Measurements from ENCODE around the gene SARS1.

The SARS1 gene

DNA sequence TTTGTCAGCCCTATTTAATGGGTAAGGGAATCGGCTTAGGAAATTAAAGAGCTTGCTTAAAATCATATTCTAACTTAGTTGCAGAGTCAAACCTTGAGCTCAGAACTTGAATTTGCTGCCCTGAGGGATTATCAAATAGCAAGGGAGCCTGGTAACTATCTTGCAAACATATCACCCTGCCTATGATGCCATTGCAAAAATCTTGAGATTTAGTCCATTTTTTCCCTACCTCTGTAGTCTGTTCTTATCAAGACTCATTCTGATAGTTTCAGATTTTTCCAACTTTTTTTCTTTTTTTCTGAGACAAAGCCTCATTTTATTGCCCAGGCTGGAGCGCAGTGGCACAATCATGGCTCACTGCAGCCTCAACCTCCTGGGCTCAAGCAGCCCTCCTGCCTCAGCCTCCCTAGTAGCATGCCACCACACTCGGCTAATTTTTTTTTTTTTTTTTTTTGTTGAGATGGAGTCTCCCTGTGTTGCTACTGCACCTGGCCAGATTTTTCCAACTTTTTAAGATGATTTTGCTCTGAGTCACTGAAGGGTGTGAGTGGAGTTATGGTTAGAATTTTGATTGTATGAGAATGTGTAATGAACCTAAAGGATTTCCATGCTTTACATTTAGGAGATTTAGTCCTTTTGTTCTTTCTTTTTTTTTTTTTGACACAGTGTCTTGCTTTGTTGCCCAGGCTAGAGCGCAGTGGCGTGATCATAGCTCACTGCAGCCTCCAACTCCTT lies 12.2 kb downstream of the SARS1 start:
- DNase-seq (ENCODE audit: low read depth in 2 of 2) = no peak

DNA sequence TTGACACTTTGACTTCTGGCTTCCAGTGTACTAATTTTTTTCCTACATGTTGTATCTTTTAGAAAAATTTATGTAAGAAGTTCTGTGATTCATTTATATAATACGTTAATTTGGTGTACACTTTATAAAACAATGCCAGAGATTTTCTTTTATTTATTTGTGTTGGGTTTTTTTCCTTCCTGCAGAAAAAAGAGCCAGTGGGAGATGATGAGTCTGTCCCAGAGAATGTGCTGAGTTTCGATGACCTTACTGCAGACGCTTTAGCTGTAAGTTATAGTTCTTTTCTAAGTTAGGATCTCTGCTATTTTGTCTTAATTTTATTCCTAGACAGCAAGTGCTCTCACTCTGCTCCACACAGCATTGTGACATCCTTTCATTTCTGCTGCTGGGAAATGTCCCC lies 14.4 kb downstream of the SARS1 start:
- no peak for DNase-seq (ENCODE audit: low read depth in 2 of 2)

DNA sequence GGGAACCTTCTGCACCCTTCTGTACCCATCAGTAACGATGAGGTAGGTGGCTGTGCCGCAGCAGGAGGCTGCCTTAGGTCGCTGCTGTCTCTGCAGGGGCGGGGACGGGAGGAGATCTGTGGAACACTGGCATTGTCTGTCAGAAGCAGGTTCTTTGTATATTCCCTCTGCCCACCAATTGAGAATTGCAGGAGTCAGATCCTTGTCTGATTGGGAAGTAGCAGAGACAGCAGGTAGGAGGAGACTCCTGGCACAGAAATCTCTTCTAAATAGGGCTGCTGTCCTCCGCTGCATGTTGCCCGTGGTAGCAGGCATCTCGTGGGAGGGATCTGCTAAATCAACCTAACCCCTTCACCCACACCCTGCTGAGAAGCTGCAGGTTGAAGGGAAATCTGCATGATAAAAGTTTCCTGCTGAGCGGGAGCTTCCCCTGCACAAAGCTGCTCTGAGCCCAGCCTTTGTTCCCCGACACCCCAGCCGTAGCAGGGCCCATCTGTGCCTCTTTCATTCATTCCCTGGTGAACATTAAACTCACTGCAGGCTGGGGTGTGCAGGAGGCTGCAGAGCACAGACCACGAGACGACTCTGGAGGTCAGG lies 15.9 kb downstream of the SARS1 start:
- no peak for DNase-seq (ENCODE audit: low read depth in 2 of 2)

DNA sequence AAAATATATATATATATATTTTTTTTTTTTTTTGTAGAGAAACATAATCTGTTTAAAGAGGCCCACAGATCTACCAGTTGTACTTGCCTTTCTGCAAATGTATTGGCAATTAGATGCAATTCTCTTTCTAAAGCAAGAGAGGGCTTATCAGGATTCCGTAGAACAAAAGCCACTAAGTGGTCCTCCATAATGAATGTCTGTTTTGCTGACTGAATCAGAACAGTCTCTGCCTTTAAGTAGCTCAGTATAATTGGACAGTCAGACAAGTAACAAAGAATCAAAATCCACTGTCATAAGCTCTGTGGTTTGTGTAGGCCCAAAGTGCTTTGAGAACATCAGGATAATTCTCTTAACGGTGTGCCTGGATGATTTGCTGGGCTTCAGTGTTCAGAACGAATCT lies 17.3 kb downstream of the SARS1 start:
- DNase-seq (ENCODE audit: low read depth in 2 of 2) = no peak

DNA sequence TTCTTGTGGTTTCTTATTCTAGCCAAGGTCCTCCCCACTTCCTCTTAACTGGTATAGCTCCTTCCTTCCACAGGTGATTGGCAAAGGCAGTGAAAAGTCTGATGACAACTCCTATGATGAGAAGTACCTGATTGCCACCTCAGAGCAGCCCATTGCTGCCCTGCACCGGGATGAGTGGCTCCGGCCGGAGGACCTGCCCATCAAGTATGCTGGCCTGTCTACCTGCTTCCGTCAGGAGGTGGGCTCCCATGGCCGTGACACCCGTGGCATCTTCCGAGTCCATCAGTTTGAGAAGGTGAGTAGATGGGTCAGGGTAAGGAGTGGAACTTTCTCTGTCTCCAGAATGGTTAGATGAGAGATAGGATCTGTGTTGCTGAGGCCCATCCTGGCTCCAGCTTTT lies 21.4 kb downstream of the SARS1 start:
- DNase-seq (ENCODE audit: low read depth in 2 of 2) = no peak

DNA sequence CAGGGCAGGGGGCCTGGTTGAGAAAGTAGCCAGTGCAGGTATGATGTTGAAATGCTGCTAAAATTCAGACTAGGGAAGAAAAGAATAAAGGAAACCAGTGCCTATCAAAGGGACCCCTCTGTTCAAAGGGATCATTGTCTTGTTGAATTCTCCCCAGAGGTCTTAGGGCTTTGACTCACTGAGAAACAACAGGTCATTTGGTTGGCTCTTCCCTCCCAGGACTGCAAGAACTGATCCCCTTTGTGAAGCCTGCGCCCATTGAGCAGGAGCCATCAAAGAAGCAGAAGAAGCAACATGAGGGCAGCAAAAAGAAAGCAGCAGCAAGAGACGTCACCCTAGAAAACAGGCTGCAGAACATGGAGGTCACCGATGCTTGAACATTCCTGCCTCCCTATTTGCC lies 23.8 kb downstream of the SARS1 start:
- DNase-seq (ENCODE audit: low read depth in 2 of 2) = no peak

DNA sequence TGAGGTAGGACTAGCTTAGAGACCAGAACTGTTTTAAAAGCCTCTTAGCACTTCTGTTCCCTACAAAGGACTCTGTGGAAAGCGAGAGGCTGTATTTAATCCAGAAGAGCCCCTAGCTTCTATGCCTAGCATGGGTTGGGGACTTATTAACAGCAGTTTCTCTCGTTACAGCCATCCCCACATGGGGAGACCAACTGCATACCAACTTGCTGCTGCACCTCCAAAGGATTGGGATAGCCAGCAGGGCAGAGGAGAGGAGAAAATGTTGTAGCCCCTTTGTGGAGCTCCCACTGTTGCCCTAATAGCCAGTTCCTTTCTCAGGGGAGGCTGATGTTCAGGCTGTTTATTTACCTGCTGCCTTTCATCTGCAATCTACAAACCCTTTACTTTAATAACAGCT lies 24.7 kb downstream of the SARS1 start:
- no peak for DNase-seq (ENCODE audit: low read depth in 2 of 2)

DNA sequence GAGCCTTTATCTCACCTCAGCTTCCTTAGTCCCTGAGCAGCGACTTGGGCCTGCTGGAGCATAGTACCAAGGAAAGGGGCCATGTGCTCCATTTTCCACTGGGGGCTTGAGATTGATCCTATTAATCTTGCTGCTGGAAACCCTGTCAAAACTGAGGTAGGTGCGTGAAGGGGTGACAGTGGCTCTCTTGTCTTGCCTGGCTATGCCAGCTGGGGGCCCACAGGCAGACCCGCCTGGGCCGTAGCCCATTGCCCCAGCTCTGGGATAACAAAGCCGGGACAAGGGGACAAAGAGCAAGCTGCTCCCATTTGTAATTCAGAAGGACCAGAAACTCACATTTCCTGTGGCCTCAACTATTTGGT lies 25.3 kb downstream of the SARS1 start:
- no peak for DNase-seq (ENCODE audit: low read depth in 2 of 2)

DNA sequence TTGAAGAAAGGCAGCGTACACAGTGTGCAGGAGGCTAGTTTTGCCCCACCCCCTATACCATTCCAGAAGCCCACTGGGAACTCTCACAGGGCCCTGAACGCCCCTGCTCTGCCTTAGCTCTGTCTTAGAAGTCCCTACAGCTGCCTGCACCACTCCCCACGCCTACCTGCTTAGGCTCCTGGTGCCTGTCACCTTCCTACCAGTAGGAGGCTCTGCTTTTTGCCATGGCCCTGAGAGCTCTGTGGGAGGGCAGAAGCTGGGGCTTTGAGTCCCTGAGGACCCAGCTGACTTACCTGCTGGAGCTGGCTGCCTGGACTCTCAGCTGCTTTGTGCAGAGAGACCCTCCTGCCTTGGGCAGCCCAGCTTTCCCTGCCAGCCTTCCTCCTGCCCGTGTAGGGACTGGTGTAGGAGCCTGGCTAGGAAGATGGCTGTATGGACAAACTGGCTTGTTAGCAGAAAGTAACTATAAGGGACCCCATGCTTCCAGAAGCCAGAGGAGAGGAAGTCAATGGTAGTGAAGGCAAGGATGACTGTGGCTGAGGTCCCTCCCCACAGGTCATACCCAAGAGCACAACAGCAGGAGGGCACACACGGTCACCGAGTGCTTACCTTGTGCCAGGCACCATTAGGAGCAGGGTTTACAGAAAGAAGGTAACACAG lies 25.8 kb downstream of the SARS1 start:
- no peak for DNase-seq (ENCODE audit: low read depth in 2 of 2)

DNA sequence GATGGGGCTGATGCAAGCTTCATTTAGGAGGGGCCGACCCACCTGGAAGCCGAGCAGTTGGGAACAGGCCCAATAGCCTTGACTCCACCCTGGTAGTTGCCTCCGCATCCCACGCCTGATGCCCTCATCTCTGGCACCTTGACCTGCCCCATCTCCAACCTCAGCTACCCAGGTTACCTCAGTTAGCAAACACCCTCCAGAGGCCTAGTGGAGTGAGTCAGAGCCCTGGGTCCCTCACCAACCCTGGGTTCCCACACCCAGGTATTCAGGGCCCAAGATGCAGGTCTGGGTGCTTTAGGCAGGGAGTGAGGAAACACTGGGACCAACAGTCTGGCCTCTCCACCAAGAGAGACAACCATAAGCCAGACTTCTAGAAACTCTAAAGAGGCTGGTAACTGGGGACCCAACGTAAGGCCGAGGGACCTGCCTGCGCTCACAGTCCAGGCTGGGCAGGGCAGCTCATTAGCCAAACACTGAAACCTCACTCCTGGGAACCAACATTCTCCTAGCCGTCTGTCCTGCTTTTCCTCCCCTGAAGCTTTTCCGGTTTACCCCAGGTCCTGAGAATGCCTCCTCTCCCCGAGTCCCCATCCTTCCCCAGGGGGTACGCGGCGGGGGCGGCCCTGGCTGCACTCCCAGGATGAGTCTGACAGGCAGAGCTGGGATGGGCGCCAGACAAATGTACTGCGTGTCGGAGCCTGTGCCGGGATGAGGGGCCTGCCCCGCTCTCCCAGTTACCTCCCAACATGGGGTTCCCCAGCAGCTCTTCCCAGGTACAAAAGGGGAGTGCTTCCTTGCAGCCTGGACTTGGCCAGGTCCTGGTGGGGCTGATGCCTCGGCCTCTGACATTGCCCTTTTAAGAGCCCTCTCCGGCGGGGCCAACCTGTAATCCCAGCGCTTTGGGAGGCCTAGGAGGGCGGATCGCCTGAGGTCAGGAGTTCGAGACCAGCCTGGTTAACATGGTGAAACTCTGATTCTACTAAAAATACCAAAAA lies 26.7 kb downstream of the SARS1 start:
- no peak for DNase-seq (ENCODE audit: low read depth in 2 of 2)

DNA sequence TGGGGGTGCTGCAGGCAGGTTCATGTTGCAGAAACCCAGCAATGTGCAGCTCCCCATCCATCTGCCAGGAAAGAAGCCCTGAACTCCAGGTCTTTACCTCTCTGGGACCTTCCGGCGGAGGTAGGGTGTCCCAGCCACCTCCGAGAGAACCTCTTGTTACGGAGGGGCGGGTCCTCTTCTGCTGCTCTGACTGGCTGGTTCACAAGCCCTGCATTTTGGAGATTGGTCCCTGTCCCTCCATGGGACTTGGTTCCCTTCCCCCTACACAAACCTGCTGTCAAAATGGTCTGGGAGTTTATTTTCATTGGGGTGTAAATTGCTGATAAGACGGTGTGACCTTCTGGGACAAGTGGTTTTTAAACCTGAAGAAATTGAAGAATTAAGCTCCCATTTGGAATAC lies 27.6 kb downstream of the SARS1 start:
- DNase-seq (ENCODE audit: low read depth in 2 of 2) = no peak

DNA sequence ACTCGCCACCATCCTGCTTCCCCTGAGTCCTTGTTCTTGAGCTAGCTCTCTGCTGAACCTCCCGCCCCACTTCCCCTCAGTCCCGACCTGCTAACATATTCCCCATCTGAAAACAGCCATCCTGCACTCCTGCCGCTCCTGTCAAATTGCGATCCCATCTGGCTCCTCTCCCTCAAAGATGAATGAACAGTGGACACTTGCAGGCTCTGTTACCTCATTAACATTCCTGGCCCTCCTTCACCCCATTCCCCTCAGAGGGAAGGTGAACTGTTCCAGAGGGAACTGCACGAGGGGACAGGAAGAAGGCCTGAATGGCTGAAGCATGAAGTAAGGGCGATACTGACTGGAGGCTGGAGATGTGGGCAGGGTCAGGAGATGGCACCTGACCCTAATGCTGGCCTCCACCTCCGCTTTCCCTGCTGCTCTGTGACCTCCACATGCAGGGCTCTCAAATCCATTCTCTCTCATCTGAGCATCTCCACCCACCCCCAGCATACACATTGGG lies 28.2 kb downstream of the SARS1 start:
- DNase-seq (ENCODE audit: low read depth in 2 of 2) = no peak

DNA sequence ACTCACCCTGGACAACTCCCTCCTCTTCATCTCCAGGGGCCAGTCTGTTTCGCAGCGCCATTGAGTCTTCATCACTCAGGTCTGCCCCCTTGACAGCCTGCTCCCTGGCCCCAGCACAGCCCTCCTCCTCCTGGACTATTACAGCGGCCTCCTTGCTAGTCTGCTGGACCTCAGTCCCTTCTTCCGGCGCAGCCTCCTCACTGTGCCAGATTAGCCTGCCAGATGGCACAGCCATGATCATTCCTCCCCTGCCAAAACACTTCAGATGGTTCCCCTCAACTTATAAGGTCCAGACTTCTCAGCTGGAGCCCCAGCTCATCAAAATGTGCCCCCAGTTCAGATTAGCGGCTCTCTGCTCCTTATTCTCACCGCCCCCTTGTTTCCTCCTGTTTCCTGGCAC lies 28.7 kb downstream of the SARS1 start:
- DNase-seq (ENCODE audit: low read depth in 2 of 2) = no peak

DNA sequence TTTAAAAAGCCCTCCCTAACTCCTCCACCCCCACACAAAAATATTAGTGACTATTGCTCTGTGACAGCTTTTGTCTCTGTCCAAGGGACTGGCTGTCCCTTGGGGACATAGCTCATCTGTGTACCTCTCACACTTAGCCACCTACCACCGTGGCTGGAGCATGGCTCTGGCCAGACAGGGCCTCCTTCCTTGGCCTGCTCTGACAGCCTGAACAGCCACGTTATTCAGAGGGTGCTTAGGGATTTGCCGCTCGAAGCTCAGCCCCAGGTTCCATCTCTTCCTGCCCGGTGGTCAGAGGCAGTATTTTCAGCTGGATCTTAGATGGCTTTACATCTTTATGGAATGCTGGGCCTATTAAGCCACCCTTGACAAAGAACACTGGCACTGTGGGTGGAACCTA lies 29.5 kb downstream of the SARS1 start:
- DNase-seq (ENCODE audit: low read depth in 2 of 2) = no peak

DNA sequence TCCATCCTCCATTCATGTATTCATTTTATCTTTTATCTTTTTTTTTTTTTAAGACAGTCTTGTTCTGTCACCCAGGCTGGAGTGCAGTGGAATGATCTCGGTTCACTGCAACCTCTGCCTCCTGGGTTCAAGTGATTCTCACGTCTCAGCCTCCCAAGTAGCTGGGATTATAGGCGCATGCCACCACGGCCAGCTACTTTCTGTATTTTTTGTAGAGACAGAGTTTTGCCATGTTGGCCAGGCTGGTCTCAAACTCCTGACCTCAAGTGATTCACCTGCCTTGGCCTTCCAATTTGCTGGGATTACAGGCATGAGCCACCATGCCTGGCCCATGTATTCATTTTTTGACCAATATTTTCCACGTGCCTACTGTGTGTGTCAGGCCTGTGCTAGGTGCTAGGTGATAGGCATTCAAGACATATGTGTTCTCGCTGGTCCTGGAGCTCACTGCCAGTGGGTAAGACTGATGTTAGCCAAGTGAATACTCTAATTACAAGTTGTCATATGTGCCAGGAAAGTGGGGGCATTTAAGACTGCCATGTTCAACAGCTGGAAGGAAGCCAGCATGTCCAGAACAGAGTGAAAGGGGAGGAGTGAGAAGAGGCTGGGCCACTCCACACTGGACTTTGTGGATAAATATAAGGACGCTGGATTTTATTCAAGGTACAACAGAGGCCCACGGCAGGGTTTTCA lies 30.3 kb downstream of the SARS1 start:
- DNase-seq (ENCODE audit: low read depth in 2 of 2) = no peak

DNA sequence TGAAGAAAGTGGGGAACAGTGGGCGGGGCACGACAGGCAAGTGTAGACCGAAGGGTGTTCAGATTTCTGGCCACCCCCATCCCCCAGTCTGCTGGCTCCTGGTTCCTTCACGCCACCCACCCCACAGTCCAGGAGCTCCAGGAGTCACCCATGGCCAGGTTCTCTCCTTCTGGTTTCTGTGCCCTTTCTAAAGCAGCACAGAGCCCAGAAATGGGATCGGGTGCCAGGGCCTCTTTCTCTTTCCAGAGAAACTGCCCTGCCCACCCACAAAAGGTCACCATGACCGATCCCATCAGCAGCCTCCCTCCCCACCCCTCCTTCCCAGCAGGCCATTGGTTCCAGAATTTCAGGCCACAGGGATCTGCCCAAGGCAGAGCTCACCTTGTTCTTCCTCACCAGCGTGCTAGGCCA lies 32.4 kb downstream of the SARS1 start:
- no peak for DNase-seq (ENCODE audit: low read depth in 2 of 2)

DNA sequence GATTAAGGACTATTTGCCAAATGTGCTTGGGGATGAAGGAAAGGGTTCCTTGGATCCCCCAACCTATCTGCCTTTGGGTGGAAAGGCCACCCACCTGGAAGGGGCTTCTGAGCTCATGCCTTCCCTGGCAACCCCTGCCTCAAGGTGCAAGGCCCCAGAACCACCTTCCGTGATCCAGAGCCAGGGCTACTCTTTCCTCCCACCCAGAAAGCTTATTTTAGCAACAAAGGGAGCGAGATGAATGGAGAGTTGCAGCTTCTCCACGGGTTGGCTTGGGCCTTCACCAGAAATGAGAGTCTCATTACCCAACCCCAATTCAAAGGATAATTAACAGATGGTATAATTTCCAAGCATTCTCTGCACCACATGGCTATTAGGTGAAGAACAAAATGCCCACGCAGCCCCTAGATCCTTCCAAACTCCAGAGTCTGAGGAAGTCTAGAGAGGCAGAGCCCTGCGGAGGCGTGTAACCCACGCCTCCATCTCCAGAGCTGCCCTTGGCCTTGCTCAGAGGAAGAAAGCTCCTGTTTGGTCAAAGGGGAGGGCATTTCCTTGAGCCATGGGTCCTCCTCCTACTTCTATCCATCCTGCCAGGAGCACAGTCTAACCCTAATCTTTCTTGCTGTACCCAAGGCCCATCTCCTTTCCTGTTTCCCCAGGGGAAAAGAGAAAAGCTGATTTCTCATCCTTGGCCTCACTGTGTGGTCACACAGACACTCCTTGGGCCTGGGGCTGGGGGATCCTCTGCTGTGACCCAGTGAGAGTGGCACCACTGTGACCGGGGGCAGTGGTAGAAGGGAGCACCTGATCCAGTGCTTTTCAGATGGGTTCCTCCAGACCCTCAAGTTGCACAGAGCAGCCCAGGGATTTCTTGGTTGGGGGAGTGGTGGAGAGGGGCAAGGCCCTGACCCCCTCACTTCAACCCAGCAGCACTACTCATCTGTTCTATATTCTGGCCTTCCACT lies 34.0 kb downstream of the SARS1 start:
- no peak for DNase-seq (ENCODE audit: low read depth in 2 of 2)

DNA sequence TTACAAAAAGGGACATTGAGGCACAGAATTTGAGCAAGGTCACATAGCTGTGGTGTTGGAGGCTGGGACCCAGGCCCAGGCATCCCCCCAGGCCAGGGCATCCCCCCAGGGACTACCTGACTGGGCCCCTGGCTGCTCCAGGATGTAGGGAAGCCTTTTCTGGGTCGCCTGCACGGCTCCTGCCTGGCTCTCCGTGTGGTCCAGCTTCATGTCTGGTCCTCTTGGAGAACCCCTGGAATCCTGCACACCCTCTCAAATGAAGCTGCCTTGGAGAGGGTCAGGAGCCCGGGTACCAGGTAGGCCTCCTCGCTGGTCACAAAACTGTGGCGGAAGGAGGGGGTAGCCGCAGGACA lies 34.7 kb downstream of the SARS1 start:
- no peak for DNase-seq (ENCODE audit: low read depth in 2 of 2)

DNA sequence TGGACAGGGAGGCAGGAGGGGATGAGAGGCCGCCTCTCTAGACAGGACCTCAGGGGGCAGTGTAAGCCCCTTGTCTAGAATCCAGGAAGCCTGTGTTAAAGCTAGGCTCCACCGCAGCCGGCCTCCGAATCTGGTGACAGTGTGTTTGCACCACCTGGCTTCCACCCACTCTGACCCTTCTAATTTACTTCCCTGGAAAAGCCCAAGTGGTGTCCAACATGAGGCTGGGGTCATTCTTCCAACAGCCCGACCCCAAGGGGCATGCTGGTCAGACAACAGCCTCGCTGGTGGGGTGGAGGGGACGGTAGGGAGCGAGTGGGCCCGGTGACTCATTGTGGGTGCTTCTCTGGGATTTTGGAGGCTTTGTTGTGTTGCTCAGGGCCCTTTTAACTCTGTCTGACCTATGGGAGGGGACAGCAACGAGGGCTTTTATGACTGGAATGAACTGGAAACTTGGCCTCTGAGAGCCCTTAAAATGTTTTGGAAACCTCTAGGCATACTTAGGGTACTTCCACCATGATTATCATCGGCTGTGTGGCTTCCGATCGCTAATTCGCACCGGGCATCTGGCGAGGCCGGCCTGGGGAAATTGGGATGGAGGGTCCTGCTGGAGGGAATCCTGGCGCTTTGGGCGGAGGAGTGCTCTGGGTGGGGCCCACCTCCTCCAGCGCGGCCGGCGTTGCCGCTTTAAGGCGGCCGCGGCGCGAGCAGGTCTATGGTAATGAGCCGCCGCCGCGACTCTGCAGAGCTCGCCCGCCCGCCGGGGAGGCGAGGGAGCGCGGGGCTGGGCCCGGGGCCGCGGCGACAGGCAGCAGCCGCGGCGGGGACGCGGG lies 35.3 kb downstream of the SARS1 start, which contains the start of gene CELSR2:
Gene CELSR2, plus strand, starts transcription at position 743 of the 833 bp plus-strand sequence. CDS start 541 bp downstream, outside the sequence.
- peak; percentile 32 to 47 for DNase-seq (ENCODE audit: low read depth in 2 of 2)
